Keratinocyte (primary cell): ENCODE measurements around the gene C18orf32.

Experiments
- CTCF ChIP-seq, 3 experiments: IDR thresholded peaks in 1 of 3; conservative IDR thresholded peaks in 1 of 3; optimal IDR thresholded peaks in 1 of 3; 2 replicates in 2 of 3; 3 replicates in 1 of 3; pipeline versions ENCODE3 to v1.5.1; 2011; ENCODE audit warnings: low read length in 3 of 3, mild to moderate bottlenecking in 3 of 3, moderate library complexity in 2 of 3, control low read depth in 1 of 3, inconsistent platforms in 1 of 3; ENCODE audit not compliant: insufficient read depth in 2 of 3; ENCODE audit errors: extremely low read depth in 1 of 3
- EZH2 ChIP-seq: IDR thresholded peaks from one replicate; pipeline ENCODE4 v1.6.1; 2012; ENCODE audit warnings: inconsistent platforms, mild to moderate bottlenecking, low read length, moderate library complexity

DNA sequence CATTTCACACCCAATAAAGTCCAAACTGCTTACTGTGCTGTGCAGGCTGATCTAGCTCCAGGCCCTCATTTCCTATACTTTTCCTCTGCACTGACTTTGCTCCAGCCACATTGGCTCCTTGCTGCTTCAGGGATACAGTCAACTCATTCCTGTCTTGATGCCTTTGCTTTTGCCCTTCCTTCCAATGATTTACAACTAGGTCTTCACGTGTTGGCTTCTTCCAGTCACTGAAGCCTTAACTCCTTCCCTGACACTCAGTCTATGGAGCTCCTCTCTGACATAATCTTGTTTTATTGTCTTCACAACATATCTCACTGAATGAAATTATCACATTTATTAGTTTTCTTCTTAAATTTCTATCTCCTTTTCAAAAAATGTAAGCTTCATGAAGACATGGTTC is 16.9 kb upstream of the C18orf32 start:
- TF ChIP-seq CTCF (optimal IDR thresholded peaks at IDR 0.05 in 1 of 3, IDR thresholded peaks at IDR 0.05 in 1 of 3, conservative IDR thresholded peaks at IDR 0.05 in 1 of 3; ENCODE audit: extremely low read depth in 1 of 3, insufficient read depth in 2 of 3, low read length in 3 of 3) (no peak), EZH2 (no peak)
